ENCODE results near the gene KCNQ5. TPM values are rescaled to one million over a fixed set of nuclear protein-coding genes. Genes with fewer than 3 reads are reported as not detected.
A peak's percentile ranks its signal among the peaks of the same experiment; 100 is the strongest.

KCNQ5 gene
- total RNA-seq, 4 donors from 2014 or later, result 0.14 to 1.2 (median 0.48) TPM; not detected in 1

- in situ Hi-C loops (cut with MboI; ENCODE audit: low pct_ligation_motif_present in 1 of 4, low pct_unique_long_range_greater_than_20kb in 1 of 4, low sequenced_read_pairs in 3 of 4), result no loop called here
- 52 to 57% methylated on average over 3 of the region's 3 CpGs for WGBS, 2 donors (ENCODE audit: low coverage in 1 of 2)
- DNase-seq, result no peak
Measured at GRCh38 chr6:72953971-72954381, 332.1 kb downstream of the KCNQ5 start.

GRCh38 chr6:72954716-72955115 lies 332.9 kb downstream of the KCNQ5 start:
- no peak for TF ChIP-seq EP300 (IDR thresholded peaks at IDR 0.05; ENCODE audit: low read depth)
- no peak for TF ChIP-seq CTCF (IDR thresholded peaks at IDR 0.05)
- TF ChIP-seq POLR2A (IDR thresholded peaks at IDR 0.05), result no peak
- TF ChIP-seq POLR2AphosphoS5 (IDR thresholded peaks at IDR 0.05), result peak in 1 of 3 donors; percentile 40
- no peak overlapping the region for H3K4me3 ChIP-seq
- H3K9me3 ChIP-seq, result no peaks in the 10 kb centered on the region
- no peak for DNase-seq
- no peaks in the 10 kb centered on the region for H3K27me3 ChIP-seq
- peaks cover 0 to 4% (median 2%) of the 10 kb centered on the region in 4 donors for H3K4me1 ChIP-seq
- in situ Hi-C loops (cut with MboI; ENCODE audit: low pct_ligation_motif_present in 1 of 4, low pct_unique_long_range_greater_than_20kb in 1 of 4, low sequenced_read_pairs in 3 of 4) (no loop called here), intact Hi-C loops (cut with DNase I; ENCODE audit: low total_unique reads) (no loop called here)
- no peak overlapping the region for H3K27ac ChIP-seq
- WGBS, 2 donors (ENCODE audit: low coverage in 1 of 2), result 42 to 72% methylated on average over 4 of the region's 4 CpGs
- H3K36me3 ChIP-seq, result no peaks in the 10 kb centered on the region

More at GRCh38 chr6:72953971-72954381, 332.1 kb downstream of the KCNQ5 start:
- Histone ChIP-seq H3K36me3 (no peaks in the 10 kb centered on the region), H3K27ac (no peak overlapping the region), H3K4me1 (peaks cover 0 to 4% (median 2%) of the 10 kb centered on the region in 4 donors), H3K4me3 (no peak overlapping the region), H3K27me3 (no peaks in the 10 kb centered on the region), H3K9me3 (no peaks in the 10 kb centered on the region)
- TF ChIP-seq POLR2A (IDR thresholded peaks at IDR 0.05) (no peak), POLR2AphosphoS5 (IDR thresholded peaks at IDR 0.05) (no peak), EP300 (IDR thresholded peaks at IDR 0.05; ENCODE audit: low read depth) (no peak), CTCF (IDR thresholded peaks at IDR 0.05) (no peak)
- intact Hi-C loops (cut with DNase I; ENCODE audit: low total_unique reads), result no loop called here

GRCh38 chr6:72955666-72956065 lies 333.8 kb downstream of the KCNQ5 start:
- H3K4me1 ChIP-seq, result peaks cover 0 to 4% (median 2%) of the 10 kb centered on the region in 4 donors
- H3K27me3 ChIP-seq, result no peaks in the 10 kb centered on the region
- H3K4me3 ChIP-seq, result no peak overlapping the region
- H3K36me3 ChIP-seq, result no peaks in the 10 kb centered on the region
- DNase-seq, result no peak
- H3K9me3 ChIP-seq, result no peaks in the 10 kb centered on the region
- in situ Hi-C loops (cut with MboI; ENCODE audit: low pct_ligation_motif_present in 1 of 4, low pct_unique_long_range_greater_than_20kb in 1 of 4, low sequenced_read_pairs in 3 of 4) (no loop called here), intact Hi-C loops (cut with DNase I; ENCODE audit: low total_unique reads) (no loop called here)
- no peak overlapping the region for H3K27ac ChIP-seq
- 38% methylated on average over 2 of the region's 2 CpGs; no CpG with 5 or more reads in 1 of the 2 donors for WGBS, 2 donors (ENCODE audit: low coverage in 1 of 2)
- TF ChIP-seq POLR2A (IDR thresholded peaks at IDR 0.05) (no peak), EP300 (IDR thresholded peaks at IDR 0.05; ENCODE audit: low read depth) (no peak), POLR2AphosphoS5 (IDR thresholded peaks at IDR 0.05) (no peak), CTCF (IDR thresholded peaks at IDR 0.05) (no peak)

- no peak overlapping the region for H3K27ac ChIP-seq
- no peaks in the 10 kb centered on the region for H3K27me3 ChIP-seq
- DNase-seq, result no peak
- TF ChIP-seq POLR2AphosphoS5 (IDR thresholded peaks at IDR 0.05) (no peak), EP300 (IDR thresholded peaks at IDR 0.05; ENCODE audit: low read depth) (no peak), POLR2A (IDR thresholded peaks at IDR 0.05) (no peak), CTCF (IDR thresholded peaks at IDR 0.05) (no peak)
- intact Hi-C loops (cut with DNase I; ENCODE audit: low total_unique reads), result no loop called here
- in situ Hi-C loops (cut with MboI; ENCODE audit: low pct_ligation_motif_present in 1 of 4, low pct_unique_long_range_greater_than_20kb in 1 of 4, low sequenced_read_pairs in 3 of 4), result no loop called here
- no peak overlapping the region for H3K4me3 ChIP-seq
- peaks cover 0 to 4% (median 2%) of the 10 kb centered on the region in 4 donors for H3K4me1 ChIP-seq
- no peaks in the 10 kb centered on the region for H3K36me3 ChIP-seq
- WGBS, 2 donors (ENCODE audit: low coverage in 1 of 2), result 47 to 54% methylated on average over 1 of the region's 1 CpG
- no peaks in the 10 kb centered on the region for H3K9me3 ChIP-seq
Measured at GRCh38 chr6:72956272-72956671, 334.4 kb downstream of the KCNQ5 start.

Data from transverse colon (tissue), 4 donors.